ENCODE measurements around the gene CDK5RAP1.

- TF ChIP-seq EZH2phosphoT487 (IDR thresholded peaks at IDR 0.05; ENCODE audit: insufficient read depth, low read depth) (no peak), EZH2 (IDR thresholded peaks at IDR 0.05; ENCODE audit: insufficient read depth, poor library complexity, severe bottlenecking) (no peak)
These were observed 67.7 kb downstream of the CDK5RAP1 start for GRCh38 chr20:33333616-33334015.

Data from GM23248 (cell line).